Stimulated activated CD4-positive, alpha-beta T cell treated with anti-CD3 and anti-CD28 coated beads, Interleukin-15, amount 100 ng/mL, for 48 hours (primary cell): Measurements from ENCODE around the gene PPP1R26.
A peak's percentile ranks its signal among the peaks of the same experiment; 100 is the strongest.

Source experiments
- DNase-seq, 2 donors: peaks; one replicate each; pipeline ENCODE4 v3.0.0-alpha.2; 2020; ENCODE audit warnings: low read depth in 2 of 2

Gene PPP1R26

DNA sequence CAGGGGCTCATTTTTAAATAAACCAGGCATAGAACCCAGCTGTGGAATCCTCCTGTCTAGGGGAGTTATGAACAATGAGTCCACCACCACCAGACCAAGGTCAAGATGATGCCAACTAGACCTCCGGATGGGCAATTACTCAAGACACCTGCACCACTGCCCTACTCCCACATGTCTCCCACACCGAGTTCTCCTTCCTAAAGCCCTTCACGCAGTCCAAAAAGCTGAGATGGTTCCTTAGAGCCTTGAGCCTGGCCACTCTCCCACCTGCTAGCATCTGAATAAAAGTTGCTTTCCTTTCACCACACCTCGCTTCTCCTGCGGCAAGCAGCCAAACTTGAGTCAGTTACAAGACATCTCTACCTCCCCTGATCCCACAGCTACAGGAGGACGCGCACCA lies 15.4 kb upstream of the PPP1R26 start:
- DNase-seq, result no peak

DNA sequence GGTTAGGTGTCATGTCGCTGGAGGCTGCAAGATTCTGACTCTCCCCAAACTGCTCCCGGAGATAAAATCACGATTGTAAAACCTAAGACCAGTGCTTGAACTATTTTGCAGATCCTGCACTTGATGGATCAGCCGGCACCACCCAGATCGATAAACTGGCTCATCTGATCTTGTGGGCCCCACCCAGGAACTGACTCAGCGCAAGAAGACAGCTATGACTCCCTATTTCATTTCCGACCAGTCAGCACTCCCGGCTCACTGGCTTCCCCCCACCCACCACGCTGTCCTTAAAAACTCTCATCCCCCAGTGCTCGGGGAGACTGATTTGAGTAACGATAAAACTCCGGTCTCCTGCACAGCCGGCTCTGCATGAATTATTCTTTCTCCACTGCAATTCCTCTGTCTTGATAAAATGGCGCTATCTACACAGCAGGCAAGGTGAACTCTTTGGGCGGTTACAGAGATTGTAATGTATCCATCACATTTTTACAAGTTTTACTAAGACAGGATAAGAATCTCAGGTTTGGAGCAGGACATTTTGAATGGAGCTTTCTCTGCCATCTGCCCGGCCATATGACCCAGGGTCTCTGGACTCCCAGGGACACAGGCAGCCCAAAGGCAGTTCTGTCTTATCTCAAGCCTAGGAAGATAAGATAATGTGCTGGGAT lies 10.6 kb upstream of the PPP1R26 start:
- DNase-seq, result peak; percentile 26 to 54

DNA sequence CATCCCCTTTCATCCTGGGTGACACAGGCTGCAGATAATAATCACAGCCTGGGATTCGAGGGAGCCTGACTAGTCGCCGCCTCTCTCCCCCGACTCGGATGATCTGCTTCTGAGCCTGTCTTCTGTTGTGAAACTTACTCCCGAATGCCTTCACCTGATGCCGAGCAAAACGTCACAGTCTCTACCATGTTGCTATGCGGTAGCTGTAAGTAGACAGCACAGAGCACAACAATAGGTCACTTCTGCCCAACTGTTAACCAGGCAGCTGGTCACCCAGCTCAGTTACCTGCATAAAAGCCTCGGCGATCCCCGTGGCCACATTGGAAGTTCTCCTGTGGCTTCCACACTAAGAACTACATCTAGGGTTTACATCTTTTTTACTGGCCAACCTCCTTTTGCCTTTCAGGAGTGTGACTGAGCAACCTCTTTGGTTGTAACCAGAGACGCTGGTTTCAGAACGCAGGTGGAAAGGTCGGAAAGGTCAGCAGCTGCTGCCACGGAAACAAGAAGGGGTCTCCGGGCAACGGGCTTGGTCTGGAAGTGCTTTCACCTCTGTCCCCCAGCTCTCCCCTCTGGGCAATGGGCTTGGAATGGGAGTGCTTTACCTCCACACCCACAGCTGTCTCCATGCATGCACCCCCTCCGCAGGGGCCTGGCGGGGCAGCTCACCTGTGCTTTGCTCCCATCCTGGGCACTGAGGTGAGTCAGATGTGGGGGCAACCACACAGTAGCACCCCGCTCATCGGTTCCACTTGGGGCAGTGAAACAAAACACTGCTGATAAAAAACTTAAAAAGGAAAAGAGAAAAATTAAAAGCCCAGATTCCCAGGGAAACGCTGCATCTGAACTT lies 7.6 kb upstream of the PPP1R26 start:
- DNase-seq, result no peak

DNA sequence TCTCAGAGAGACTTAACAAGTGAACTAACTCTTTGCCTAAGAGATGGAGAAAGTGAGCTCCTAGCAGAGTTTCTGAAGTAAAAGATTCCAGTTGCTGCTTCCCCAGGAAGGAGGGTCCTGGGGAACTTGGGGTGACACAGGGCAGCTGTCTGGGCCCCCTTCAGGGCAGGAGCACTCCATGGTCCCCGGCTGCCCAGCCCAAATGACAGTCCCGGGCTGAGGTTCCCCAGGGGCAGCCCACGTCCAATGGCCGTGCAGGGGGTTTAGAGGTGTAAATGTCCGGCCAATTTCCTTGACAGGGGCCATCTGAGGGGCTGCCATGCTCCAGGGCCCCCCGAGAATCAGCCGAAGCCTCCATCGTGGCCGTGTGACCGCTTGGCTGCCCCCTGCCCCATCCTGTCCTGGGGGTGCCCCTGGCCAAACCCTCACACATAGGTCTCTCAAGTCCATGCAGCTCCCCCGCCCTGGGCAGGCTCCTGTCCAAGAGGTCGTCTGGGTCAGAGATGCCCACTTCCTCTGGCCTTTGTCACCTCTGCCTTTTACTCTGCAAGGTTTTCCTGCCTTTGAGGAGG lies 5.5 kb upstream of the PPP1R26 start:
- no peak for DNase-seq

DNA sequence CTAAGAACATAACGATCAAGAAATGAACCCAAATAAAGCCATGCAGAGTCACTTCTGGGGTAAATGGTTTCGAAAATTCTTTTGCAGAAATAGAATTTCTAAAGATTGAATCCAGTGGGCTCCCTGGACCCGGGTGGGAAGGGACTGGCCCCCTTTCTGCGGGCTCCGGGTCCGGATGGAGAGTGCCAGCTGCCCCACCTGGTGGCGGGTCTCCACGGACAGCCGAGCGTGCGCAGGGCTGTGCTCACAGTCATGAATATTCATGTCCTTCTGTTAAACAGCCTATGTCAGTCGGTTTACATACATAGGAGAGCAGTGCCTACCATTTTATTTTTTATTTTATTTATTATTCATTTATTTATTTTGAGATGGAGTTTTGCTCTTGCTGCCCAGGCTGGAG lies 4.7 kb upstream of the PPP1R26 start:
- DNase-seq, result no peak

DNA sequence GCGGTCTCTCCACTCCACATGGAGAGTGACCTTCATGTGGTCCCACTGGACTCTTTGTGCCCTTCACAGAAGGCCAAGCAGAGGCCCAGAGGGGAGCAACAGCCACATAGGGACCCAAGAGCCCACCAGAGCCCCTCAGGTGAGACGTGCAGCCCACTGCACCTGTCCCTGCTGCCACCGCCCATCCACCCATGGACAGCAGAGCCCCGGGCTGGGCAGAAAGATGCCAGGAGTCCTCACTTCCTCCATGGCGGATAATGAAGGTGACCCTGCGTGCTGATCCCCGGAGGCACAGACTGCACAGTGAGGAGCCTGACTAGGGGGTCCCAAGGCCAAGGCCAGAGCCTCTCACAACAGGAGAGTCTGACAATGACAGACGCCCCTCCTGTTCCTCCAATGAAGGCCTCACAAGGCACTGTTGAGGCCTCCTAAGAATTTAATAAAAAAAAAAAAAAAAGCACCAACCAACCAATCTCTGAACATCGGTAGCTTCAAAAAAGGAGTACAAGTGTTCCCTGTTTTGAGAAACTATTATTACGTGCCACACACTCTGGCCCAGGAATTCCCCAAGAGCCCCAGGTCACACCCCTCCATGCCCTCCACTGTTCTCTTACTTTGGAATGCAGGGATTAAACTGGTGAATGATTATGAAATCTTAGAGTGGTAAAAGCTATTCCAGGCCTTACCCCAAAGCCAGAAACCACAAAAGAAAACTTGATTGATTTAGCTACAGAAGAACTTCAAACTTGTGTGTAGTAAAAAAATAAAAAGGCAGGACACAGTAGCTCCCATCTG lies 2.8 kb upstream of the PPP1R26 start:
- DNase-seq, result no peak

DNA sequence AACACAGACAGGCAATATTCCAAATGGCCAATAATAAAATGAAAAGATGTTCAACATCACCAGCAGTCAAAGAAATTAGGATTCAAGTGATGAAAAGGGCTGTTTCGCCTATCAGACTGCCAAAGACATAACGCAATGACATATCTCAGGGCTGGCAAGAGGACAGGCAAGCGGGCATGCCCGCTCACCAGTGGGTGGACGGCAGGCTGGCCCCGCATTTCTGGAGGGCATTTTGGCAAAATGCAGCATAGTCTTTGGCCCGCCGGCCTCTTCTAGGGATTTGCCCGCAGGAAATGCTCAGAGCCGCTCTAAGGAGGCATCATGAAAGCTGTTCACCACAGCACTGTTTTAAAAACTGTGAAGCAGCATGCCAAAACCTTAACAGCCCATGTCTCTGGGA lies 1.4 kb upstream of the PPP1R26 start:
- no peak for DNase-seq

DNA sequence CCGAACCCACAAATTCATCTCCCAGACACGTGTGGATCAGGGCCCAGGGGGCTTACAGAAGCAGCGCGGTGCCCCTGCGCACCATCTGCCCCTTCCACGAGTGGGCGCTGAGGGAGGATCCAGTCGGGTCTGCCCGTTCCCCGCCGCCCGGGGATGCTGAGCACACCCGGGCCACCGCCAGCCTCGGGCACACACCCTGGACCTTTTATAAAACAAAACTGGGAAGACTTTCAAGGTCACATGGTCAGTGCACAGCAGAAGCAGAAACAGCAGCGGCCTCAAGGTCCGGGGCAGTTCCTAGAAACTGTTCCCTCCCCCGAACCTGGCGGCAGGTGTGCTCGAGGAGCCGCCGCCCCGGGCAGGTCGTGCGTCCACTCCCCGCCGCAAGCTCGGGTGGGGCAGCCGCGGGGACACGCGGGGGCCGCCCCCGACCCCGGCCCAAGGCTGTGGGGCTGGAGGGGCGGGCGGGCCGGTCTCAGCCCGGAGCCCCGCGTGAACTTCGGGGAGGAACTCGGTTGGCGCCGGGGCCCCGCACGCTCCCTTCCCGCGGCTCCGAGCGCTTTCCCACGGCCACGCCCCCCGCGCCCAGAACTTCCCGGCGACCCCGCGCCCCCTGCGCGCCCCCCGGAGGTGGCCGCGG lies 633 bp upstream of the PPP1R26 start:
- DNase-seq, result no peak

DNA sequence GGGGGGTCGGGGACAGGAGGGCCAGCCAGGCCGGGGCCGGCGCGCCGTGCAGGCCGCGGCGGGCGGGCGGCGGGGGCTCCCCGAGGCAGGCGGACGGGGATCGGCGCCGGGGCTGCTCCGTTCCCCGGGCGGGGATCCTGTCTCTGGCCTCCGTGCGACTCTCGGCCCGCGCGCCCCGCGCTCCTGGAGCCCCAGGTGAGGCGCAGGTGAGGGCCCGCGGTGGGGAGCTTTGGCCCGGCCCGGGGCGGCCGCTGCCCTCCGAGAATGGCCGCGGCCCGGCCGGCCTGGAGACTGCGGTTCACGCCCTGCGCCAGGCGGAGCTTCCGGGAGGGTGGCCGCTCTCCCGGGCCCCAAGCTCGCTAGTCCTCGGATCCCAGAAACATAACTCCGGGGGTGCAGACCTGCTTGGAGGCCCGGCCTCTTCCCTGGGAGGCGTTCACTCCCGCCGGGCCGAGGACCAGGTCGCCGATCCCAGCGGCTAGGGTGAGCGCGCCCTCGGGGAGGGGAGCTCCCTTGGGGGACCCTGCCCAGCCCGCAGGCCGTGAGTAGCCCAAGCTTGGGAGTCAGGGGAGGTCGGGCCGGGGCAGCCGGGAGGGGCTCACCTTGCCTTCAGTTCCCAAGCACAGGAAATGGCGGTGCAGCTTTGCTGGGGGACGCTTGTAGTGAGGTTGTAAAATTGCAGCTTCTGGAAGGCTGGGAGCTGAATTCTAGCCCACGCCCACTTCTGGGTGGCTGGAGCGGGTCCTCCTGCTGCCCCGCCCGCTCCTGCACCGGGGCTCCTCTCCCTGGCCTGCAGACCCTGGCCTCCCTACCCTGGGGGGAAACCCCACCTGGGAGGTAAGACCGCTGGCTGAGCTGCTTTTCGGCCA lies 723 bp downstream of the PPP1R26 start:
- DNase-seq, result no peak

DNA sequence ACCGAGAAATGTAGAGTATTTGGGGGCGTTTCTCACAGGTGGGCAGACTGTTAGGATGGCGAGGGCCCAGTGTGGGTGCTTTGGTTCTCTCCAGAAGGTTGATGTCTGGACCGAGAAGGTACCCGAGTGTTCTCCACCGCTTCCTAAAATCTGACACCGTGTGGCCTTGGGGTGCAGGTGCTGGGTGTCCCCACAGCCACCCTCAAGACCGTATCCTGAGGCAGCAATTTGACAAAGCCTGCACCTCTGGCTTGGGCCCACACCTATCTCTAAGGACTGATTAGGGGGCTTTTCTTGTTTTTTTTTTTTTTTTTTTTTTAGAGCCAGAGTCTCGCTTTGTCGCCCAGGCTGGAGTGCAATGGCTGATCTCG lies 1.3 kb downstream of the PPP1R26 start:
- no peak for DNase-seq

DNA sequence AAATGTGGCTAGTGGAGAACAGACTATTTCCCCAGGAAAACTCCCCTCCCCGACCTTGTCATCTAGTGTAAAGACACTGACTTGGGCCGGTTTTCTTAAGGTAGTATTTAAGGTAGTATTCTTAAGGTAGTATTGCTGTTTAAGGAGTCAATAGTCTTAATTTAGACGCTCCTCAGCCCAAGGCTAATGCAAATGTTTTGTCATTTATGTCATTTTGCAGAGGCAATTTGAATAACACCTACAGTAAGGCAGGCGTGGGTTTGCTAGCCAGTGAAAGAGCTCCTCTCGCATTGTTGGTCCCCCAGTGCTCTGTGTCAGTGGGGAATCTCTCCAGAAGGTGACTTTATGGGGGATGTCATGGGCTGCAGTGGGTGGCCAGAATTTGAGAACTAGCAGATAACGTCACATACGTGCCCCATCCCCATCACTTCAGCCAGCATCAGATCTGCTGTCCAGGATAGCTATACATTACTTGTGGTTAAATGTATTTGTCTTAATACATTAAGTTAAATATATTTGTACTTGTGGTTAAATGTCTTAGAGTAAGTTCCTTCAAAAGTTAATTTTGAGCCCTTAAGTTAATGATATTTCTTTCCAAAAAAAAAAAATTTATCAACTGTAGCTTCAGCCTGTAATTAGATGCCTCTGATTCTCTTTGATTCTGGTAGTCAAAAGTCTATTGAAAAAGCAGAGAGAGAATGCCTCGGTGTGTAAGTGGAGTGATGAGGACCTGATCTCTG lies 2.6 kb downstream of the PPP1R26 start:
- no peak for DNase-seq

DNA sequence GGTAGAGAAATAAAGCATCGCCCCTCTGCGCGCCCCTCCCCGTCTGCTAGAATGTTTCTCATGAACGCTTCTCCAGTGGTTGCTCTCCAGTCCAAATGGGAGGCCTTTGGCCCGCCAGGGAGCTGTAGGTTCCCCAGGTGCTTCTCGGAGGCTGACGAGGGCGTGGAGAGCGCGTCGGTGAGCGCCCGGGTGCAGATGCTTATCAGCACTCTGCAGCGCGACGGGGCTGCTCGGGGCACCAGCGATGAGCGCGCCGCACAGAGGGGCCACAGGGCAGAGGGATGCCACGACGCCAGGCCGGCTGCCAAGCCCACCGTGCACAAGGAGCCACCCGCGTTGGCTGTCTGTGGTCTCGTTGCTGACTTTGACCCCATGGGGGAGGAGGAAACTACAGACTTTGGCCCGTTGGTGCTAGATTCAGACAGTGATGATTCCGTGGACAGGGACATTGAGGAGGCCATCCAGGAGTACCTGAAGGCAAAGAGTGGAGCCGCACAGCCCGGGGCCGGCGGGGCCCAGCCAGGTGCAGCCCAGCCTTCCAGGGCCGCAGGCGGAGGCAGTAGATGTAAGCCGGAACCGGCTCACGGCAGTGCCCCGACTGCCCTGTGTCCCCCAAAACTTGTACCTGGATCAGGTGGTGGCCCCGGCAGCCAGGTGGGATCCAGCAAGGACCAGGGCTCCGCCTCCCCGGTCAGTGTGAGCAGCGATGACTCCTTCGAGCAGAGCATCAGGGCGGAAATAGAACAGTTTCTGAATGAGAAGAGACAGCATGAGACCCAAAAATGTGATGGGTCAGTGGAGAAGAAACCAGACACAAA lies 5.1 kb downstream of the PPP1R26 start:
- DNase-seq, result no peak

DNA sequence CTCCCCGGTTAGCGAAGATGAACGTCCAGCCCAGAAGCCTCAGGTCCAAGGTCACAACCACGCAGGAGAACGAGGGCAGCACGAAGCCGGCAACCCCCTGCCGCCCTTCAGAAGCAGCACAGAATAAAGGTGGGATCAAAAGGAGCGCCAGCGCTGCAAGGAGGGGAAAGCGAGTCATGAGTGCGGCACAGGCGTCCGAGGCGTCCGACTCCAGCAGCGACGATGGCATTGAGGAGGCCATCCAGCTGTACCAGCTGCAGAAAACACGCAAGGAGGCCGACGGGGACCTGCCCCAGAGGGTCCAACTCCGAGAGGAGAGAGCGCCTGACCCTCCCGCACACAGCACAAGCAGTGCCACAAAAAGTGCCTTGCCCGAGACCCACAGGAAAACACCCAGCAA lies 5.8 kb downstream of the PPP1R26 start:
- DNase-seq, result no peak

DNA sequence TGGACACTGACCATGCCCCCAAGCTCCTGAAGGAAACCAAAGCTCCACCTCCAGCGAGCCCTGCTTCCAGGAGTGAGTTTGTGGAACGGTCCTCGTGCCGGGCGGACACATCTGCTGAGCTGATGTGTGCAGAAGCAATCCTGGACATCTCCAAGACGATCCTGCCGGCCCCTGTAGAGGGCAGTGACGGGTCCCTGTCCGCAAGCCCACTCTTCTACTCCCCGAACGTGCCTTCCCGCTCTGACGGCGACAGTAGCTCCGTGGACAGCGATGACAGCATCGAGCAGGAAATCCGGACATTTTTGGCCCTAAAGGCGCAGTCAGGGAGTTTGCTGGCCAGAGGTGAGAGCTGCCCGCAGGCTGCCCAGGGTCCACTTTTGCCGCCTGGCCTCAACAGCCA lies 6.2 kb downstream of the PPP1R26 start:
- DNase-seq, result no peak

DNA sequence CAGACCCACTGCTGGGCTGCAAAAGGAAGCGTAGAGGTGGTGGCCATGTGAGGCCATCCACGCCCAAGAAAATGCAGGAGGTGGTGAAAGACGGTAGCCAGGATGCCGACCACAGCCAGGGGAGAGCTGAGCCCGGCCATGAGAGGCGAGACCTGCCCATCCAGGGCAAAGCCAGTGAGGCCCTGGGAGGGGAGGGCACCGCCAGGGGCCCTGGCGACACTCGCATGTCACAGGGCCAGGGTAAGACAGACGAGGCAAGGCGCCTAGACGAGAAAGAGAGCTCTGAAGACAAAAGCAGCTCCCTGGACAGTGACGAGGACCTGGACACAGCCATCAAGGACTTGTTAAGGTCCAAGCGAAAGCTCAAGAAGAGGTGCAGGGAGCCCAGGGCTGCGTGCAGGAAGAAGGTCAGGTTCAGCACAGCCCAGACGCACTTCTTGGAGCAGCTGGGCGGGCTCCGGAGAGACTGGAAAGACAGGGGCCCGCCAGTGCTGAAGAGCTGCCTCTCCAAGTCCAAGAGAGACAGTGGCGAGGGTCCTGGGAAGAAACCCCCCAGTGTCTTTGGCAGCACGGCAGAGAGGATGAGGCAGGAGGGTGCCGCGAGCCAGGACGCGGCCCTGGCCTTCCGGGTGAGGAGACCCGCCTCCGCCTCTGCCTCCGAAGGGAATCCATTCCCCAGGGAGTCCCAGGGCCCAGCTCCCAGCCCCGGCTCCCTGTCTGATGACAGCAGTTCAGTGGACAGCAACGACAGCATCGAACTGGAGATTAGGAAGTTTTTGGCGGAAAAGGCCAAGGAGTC lies 6.9 kb downstream of the PPP1R26 start:
- DNase-seq, result no peak

DNA sequence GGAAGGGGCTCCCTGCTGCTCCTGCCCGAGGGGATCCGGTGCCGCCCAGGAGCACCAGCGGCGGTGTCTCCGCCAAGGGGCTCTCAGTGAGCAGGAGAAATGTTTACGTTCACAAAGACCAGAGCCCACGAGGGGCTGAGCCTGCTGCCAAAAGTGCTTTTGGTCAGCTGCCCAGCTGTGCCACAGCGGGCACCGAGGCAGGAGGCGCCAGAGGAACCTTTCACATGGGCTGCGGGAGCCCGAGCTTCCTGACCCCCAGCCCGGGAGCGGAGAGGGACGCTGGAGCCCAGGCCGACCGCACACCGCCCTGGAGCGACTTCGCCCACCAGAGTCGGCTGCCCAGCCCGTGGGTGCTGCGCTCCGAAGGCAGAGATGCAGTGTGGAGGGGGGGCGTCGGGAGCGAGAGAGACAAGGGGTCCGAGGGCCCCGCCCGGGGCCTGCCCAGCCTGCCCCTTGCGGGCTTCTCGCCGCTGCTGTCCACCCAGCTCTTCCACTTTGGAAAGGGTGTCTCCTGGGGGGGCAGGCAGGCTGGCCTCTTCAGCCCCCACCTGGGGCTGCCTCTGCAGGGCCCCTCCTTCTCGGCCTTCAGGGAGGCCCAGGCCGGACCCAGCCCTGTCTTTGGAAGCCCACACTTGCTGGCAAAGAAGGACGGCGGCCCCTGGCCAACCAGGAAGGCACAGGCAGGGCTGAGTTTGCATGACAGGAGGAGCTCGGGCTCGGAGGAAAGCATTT lies 7.9 kb downstream of the PPP1R26 start:
- no peak for DNase-seq

DNA sequence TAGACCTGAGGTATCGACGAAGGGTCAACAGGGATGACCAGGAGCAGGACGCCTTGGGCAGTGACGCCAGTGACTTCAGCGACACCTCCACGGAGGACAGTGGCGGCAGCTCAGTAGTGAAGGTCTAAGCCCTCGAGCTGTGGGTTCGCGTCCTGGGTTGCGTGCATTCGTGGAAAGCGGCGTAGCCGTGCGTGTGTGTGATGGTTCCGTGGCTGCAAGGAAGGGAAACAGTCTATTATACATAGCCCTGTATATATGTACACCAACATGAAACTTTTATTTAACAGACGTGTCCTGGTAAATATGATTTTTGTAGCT lies 8.4 kb downstream of the PPP1R26 start:
- no peak for DNase-seq

DNA sequence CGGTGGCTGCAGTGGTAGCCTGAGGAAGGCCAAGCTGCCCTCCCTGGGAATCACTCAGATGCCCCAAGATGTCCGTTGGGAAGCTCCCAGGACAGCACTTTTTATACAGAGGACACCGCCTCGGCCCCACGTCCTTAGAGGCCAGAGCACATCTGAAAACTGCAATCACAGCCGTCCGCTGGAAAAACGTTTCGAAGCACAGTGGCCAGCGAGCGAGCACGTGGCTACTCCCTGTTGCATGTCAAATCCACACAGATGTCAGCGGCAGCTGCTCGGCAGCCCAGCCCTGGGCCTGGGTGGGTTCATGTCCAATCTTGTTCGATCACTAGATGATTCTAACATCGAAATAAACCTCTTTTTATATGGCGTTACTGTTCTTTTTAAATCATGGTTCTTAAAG lies 8.9 kb downstream of the PPP1R26 start:
- DNase-seq, result no peak
